ENCODE results near the gene EGLN1. TPM values are rescaled to one million over a fixed set of nuclear protein-coding genes. Genes with fewer than 3 reads are reported as not detected.

Gene EGLN1
- total RNA-seq, 2 donors from 2014 or later: 40.6 to 42.7 TPM

DNA sequence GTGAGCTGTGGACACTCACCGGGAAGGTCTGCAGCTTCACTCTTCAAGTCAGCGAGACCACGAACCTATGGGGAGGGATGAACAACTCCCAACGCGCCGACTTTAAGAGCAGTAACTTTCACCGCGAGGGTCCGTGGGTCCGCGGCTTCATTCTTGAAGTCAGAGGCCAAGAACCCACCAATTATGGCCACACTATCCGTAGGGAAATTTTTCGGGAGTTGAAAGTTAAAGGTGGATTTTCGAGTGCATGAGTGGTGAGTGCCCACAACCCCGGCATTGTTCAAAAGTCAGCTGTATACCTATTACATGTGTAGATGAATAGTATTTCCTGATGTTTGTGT, 104.1 kb downstream of the EGLN1 start:
- Histone ChIP-seq H3K36me3 (no peaks in the 10 kb centered on the region), H3K9me3 (no peaks in the 10 kb centered on the region), H3K27ac (no peak overlapping the region), H3K27me3 (replicated peaks; ENCODE audit: insufficient read depth) (no peaks in the 10 kb centered on the region), H3K4me1 (ENCODE audit: control insufficient read depth in 1 of 2, low read depth in 2 of 2) (no peaks in the 10 kb centered on the region), H3K4me3 (no peak overlapping the region)
- no peak for ATAC-seq (ENCODE audit: insufficient number of reproducible peaks, low FRiP score, low read depth)
- no peak for DNase-seq (ENCODE audit: low spot score)
- TF ChIP-seq CTCF (IDR thresholded peaks at IDR 0.05): no peak

DNA sequence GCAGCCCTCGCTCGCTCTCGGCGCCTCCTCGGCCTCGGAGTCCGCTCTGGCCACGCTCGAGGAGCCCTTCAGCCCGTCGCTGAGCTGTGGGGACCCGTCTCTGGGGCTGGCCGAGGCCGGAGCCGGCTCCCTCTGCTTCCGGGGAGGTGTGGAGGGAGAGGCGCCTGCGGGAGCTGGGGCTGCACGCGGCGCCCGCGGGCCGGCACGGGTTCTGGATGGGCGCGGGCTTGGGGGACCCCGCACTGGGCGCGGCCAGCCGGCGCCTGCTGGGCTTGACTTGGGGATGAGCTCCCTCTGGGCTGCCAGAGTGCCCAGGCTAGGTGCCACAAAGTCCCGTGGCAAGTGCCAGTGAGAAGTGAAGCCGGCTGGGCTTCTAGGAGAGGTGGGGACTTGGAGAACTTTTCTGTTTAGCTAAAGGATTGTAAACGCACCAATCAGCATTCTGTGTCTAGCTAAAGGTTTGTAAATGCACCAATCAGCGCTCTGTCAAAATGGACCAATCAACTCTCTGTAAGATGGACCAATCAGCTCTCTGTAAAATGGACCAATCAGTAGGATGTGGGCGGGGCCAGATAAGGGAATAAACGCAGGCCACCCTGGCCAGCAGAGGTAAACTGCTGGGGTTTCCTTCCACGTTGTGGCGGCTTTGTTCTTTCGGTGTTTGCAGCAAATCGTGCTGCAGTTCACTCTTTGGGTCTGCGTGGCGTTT, 104.6 kb downstream of the EGLN1 start:
- no peak overlapping the region for H3K27ac ChIP-seq
- no peaks in the 10 kb centered on the region for H3K4me1 ChIP-seq (ENCODE audit: control insufficient read depth in 1 of 2, low read depth in 2 of 2)
- no peaks in the 10 kb centered on the region for H3K36me3 ChIP-seq
- no peak for TF ChIP-seq CTCF (IDR thresholded peaks at IDR 0.05)
- H3K4me3 ChIP-seq: no peak overlapping the region
- ATAC-seq (ENCODE audit: insufficient number of reproducible peaks, low FRiP score, low read depth) (no peak), DNase-seq (ENCODE audit: low spot score) (no peak)
- H3K27me3 ChIP-seq (replicated peaks; ENCODE audit: insufficient read depth): no peaks in the 10 kb centered on the region
- H3K9me3 ChIP-seq: no peaks in the 10 kb centered on the region

GRCh38 chr1:231315887-231316286, 106.2 kb downstream of the EGLN1 start:
- Histone ChIP-seq H3K4me1 (ENCODE audit: control insufficient read depth in 1 of 2, low read depth in 2 of 2) (no peaks in the 10 kb centered on the region), H3K4me3 (no peak overlapping the region), H3K36me3 (no peaks in the 10 kb centered on the region), H3K27me3 (replicated peaks; ENCODE audit: insufficient read depth) (no peaks in the 10 kb centered on the region), H3K27ac (no peak overlapping the region), H3K9me3 (no peaks in the 10 kb centered on the region)
- ATAC-seq (ENCODE audit: insufficient number of reproducible peaks, low FRiP score, low read depth): no peak
- no peak for DNase-seq (ENCODE audit: low spot score)
- TF ChIP-seq CTCF (IDR thresholded peaks at IDR 0.05): no peak

Other genes starting within 250 kb of the EGLN1 start
- 10 to 100 TPM; 26.5 to 29.2 TPM for gene GNPAT, start 181.1 kb downstream of the EGLN1 start, total RNA-seq
- 10 to 100 TPM; 15.0 to 21.7 TPM for gene EXOC8, start 84.4 kb downstream of the EGLN1 start, total RNA-seq
- gene SPRTN, start 84.0 kb downstream of the EGLN1 start, total RNA-seq: 10 to 100 TPM; 12.7 to 18.4 TPM
- gene TSNAX, start 106.4 kb upstream of the EGLN1 start, total RNA-seq: 10 to 100 TPM; 14.9 to 42.0 TPM
- 10 to 100 TPM; 13.1 to 26.9 TPM for gene DISC1, start 204.5 kb upstream of the EGLN1 start, total RNA-seq

All from thoracic aorta (tissue), 2 donors.